Activated CD8-positive, alpha-beta T cell treated with anti-CD3 and anti-CD28 coated beads for 36 hours (primary cell): ENCODE results near the gene GGPS1. TPM values are rescaled to one million over a fixed set of nuclear protein-coding genes. Genes with fewer than 3 reads are reported as not detected.

Experiments used
- ATAC-seq: fragments of 200-7000 bp; cut with Tn5 transposase; one replicate; pipeline ENCODE4 v1.10.0; 2021; ENCODE audit warnings: mild to moderate bottlenecking, moderate library complexity
- CTCF ChIA-PET: fragments of 350-600 bp; sonication (Branson Sonifier 250); formaldehyde crosslinking; loops from one replicate; lab custom pipeline; 2021; ENCODE audit warnings: antibody characterized with exemption; lab: Charles Lee
- POLR2A ChIA-PET: fragments of 350-600 bp; sonication (Branson Sonifier 250); formaldehyde crosslinking; loops from one replicate; lab custom pipeline; 2021; ENCODE audit warnings: antibody characterized with exemption; lab: Charles Lee
- DNase-seq: peaks from one replicate; pipeline ENCODE4 v3.0.0-alpha.2; 2020
- H3K27ac Mint-ChIP-seq: one replicate; pipeline ENCODE4 v1.8.0; 2021; ENCODE audit warnings: mild to moderate bottlenecking, mixed read lengths
- H3K27me3 Mint-ChIP-seq: one replicate; pipeline ENCODE4 v1.8.0; 2021; ENCODE audit warnings: mixed read lengths
- H3K36me3 Mint-ChIP-seq: one replicate; pipeline ENCODE4 v1.8.0; 2021; ENCODE audit warnings: low read depth, mixed read lengths
- H3K4me1 Mint-ChIP-seq: one replicate; pipeline ENCODE4 v1.8.0; 2021; ENCODE audit warnings: low read depth, mixed read lengths
- H3K4me3 Mint-ChIP-seq: one replicate; pipeline ENCODE4 v1.8.0; 2021; ENCODE audit warnings: mild to moderate bottlenecking, moderate library complexity, mixed read lengths
- H3K9me3 Mint-ChIP-seq: one replicate; pipeline ENCODE4 v1.8.0; 2021; ENCODE audit warnings: mixed read lengths
- intact Hi-C: fragments of 100-400 bp; cut with micrococcal nuclease; formaldehyde crosslinking; loops from one replicate; pipeline ENCODE4 v1.10.0; 2022
- total RNA-seq, 2 experiments: library from RNA; stranded (reverse); gene quantifications; one replicate each; pipeline ENCODE4 v1.2.3, GENCODE V29; 2021
- TF ChIP-seq, protein P1 (sequence below): fragments of 200-600 bp; IDR thresholded peaks from one replicate; pipeline ENCODE4 v1.8.0; 2022; ENCODE audit warnings: antibody characterized with exemption, mild to moderate bottlenecking

GGPS1 gene
- total RNA-seq, 2 experiments from 2014 or later, result 35.4 to 37.8 TPM

DNA sequence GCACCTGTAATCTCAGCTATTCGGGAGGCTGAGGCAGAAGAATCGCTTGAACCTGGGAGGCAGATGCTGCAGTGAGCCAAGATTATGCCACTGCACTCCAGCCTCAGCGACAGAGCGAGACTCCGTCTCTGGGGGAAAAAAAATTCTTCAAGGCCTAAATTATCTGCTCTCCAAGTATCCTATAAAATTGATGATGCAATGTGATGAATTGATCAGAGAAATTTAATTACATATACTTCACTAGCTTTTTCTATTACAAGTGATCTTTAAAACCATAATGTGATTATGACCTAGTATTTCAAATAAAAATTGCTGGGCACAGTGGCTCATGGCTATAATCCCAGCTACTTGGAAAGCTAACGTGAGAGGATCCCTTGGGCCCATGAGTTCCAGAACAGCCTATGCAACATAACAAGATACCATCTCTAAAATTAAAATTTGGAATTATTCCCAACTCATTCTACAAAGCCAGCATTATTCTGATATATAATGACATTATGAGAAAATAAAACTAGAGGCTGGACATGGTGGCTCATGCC, 44.1 kb upstream of the GGPS1 start:
- H3K36me3 Mint-ChIP-seq, result peaks cover 6% of the 10 kb centered on the region
- ChIA-PET POLR2A (interaction anchor here (0.7 to 1.3 kb wide), 2 partner anchors 9 to 17 kb away, joined by 3 to 4 read pairs; no protein-coding TSS in a partner anchor), CTCF (interaction anchor here (0.6 to 1.7 kb wide), 3 partner anchors 9 to 133 kb away, joined by 3 to 5 read pairs (median 3); no protein-coding TSS in a partner anchor)
- TF ChIP-seq, protein P1, sequence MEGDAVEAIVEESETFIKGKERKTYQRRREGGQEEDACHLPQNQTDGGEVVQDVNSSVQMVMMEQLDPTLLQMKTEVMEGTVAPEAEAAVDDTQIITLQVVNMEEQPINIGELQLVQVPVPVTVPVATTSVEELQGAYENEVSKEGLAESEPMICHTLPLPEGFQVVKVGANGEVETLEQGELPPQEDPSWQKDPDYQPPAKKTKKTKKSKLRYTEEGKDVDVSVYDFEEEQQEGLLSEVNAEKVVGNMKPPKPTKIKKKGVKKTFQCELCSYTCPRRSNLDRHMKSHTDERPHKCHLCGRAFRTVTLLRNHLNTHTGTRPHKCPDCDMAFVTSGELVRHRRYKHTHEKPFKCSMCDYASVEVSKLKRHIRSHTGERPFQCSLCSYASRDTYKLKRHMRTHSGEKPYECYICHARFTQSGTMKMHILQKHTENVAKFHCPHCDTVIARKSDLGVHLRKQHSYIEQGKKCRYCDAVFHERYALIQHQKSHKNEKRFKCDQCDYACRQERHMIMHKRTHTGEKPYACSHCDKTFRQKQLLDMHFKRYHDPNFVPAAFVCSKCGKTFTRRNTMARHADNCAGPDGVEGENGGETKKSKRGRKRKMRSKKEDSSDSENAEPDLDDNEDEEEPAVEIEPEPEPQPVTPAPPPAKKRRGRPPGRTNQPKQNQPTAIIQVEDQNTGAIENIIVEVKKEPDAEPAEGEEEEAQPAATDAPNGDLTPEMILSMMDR, result no peak
- no peaks in the 10 kb centered on the region for H3K27me3 Mint-ChIP-seq
- H3K27ac Mint-ChIP-seq, result no peak overlapping the region
- peaks cover 55% of the 10 kb centered on the region for H3K4me1 Mint-ChIP-seq
- H3K9me3 Mint-ChIP-seq, result no peaks in the 10 kb centered on the region
- H3K4me3 Mint-ChIP-seq, result no peak overlapping the region
- intact Hi-C loops, result no loop called here
- ATAC-seq, result no peak
- DNase-seq, result no peak

DNA sequence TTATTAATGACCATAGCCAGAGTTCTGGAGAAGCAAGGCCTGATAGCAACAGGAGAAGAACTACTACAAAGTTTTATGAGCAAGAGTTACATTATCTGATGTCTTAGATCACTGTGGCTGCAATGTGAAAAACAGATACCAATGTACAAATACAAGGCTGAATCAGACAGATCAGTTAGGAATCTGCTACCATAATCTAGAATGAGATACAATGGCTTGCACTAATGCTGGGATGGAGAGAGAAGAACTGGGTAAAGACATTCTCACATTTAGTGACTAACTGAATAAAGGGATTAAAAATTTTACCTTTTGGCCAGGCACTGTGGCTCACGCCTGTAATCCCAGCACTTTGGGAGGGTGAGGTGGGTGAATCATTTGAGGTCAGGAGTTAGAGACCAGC, 41.7 kb upstream of the GGPS1 start:
- TF ChIP-seq, protein P1, result no peak
- Mint-ChIP-seq H3K27me3 (no peaks in the 10 kb centered on the region), H3K9me3 (no peaks in the 10 kb centered on the region), H3K4me1 (peaks cover 57% of the 10 kb centered on the region), H3K36me3 (peaks cover 9% of the 10 kb centered on the region), H3K27ac (peak overlapping the region; percentile 23), H3K4me3 (no peak overlapping the region)
- ATAC-seq, result peak; percentile 61
- ChIA-PET POLR2A (no interaction called here), CTCF (interaction anchor here (1.6 kb wide), 1 partner anchor 11 kb away, joined by 11 read pairs; no protein-coding TSS in a partner anchor)
- DNase-seq, result no peak
- intact Hi-C loops, result no loop called here

DNA sequence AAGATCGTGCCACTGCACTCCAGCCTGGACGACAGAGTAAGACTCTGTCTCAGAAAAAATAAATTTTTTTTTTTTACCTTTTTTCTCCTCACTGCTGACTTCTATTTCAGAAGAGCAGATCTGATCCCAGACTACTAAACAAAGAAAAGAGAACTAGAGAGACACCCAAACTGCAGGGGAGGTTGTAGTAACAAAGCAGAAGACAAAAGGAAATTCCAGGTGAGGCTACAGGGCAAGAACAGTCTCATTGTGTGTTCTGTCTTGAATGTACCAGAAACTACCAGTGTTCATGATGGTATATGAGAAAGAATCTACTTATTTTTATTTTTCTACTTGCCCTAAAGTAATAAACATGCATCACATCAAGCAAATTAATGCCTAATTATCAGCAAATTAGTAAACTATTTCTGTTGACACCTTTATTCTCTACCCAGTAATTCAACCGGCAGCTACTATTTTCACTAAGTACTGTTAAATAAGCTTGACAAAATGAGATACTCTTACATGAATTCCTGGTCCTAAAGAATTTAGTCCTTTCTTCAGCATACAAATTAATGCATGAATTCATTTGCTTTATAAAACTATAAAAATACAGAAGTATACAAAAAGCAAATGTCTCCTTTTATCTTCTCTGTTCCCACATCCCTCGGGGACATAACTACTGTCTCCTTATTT, 41.0 kb upstream of the GGPS1 start:
- Mint-ChIP-seq H3K9me3 (no peaks in the 10 kb centered on the region), H3K4me1 (peaks cover 55% of the 10 kb centered on the region), H3K27ac (peak overlapping the region; percentile 77), H3K4me3 (no peak overlapping the region), H3K27me3 (no peaks in the 10 kb centered on the region), H3K36me3 (peaks cover 9% of the 10 kb centered on the region)
- ChIA-PET CTCF (interaction anchor here (1.4 kb wide), 1 partner anchor 32 kb away, joined by 3 read pairs; no protein-coding TSS in a partner anchor), POLR2A (no interaction called here)
- DNase-seq (no peak), ATAC-seq (no peak)
- TF ChIP-seq, protein P1, result no peak
- intact Hi-C loops, result no loop called here

DNA sequence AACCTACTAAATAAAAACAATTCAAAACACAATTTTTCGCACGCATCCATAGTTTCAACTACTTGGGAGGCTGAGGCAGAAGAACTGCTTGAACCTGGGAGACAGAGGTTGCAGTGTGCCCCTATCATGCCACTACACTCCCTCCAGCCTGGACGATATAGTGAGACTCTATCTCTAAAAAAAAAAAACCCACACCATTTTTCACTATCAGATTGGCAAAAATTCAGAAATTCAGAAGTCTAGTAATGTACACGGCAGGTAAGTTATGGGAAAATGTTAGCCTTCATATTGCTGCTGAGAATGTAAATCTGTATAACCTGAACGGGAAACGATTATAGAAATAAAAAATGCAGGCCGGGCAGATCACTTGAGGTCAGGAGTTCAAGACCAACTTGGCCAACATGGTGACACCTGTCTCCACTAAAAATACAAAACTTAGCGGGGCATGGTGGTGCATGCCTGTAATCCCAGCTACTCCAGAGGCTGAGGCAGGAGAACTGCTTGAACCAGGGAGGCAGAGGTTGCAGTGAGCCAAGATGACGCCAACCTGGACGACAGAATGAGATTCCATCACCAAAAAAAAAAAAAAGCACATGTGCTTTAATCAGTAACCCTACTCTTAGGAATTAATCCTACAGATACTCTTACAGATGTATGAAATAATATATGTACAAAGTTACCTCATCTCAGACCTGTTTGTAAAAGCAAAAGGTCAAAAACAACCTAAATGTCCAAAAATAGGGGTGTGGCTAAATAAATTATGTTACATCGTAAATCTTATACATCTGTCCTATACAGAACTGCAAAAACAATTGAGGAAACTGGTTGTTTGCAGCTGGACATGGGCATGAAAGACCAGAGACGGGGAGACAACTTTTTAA, 38.3 kb upstream of the GGPS1 start:
- CTCF ChIA-PET, result interaction anchor here (1.1 kb wide), 1 partner anchor 35 kb away, joined by 3 read pairs; no protein-coding TSS in a partner anchor
- POLR2A ChIA-PET, result interaction anchor here (0.7 kb wide), 1 partner anchor 34 kb away, joined by 3 read pairs; no protein-coding TSS in a partner anchor
- DNase-seq (no peak), ATAC-seq (no peak)
- TF ChIP-seq, protein P1, result no peak
- Mint-ChIP-seq H3K4me3 (no peak overlapping the region), H3K9me3 (no peaks in the 10 kb centered on the region), H3K36me3 (peaks cover 9% of the 10 kb centered on the region), H3K27ac (peak overlapping the region; percentile 10), H3K4me1 (peaks cover 65% of the 10 kb centered on the region), H3K27me3 (no peaks in the 10 kb centered on the region)
- intact Hi-C loops, result loop anchor here (5.0 kb wide), 1 partner anchor 37 kb away; the partner anchor contains the start of genes ARID4B and GGPS1
